Body of pancreas (tissue), 4 donors: ENCODE data around the gene CLINT1.

Source experiments
- POLR2A ChIP-seq, 3 donors: fragments of 450-650 bp; IDR thresholded peaks; one replicate each; pipeline ENCODE4 v1.6.1; 2016; ENCODE audit warnings: antibody characterized with exemption in 3 of 3, mild to moderate bottlenecking in 2 of 3
- TF ChIP-seq, protein P1 (sequence below), 7 experiments: fragments of 450-650 bp in 4 of 7; fragments of 200-600 bp in 3 of 7; sonication (generic) in 3 of 7; IDR thresholded peaks; one replicate each; pipeline ENCODE4 v1.5.1; 2016 to 2019; ENCODE audit warnings: antibody characterized with exemption in 7 of 7

DNA sequence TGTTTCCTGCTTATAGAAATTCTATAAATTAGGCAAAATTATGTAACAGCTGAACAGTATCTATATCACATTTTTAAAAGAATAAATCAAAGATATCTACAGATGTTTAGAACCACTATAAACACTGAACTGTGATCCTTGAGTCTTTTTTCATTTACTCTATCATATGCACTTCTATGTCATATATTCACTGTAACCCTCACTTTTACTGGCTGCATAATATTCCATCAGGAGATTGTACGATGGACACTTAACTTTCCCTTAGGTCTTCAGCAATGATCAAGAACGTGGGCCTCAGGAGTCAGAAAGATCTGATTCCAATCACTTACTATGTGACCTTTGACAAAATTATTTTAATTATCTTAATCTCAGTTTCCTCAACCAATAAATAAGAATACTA lies 41.0 kb downstream of the CLINT1 start:
- TF ChIP-seq, protein P1, sequence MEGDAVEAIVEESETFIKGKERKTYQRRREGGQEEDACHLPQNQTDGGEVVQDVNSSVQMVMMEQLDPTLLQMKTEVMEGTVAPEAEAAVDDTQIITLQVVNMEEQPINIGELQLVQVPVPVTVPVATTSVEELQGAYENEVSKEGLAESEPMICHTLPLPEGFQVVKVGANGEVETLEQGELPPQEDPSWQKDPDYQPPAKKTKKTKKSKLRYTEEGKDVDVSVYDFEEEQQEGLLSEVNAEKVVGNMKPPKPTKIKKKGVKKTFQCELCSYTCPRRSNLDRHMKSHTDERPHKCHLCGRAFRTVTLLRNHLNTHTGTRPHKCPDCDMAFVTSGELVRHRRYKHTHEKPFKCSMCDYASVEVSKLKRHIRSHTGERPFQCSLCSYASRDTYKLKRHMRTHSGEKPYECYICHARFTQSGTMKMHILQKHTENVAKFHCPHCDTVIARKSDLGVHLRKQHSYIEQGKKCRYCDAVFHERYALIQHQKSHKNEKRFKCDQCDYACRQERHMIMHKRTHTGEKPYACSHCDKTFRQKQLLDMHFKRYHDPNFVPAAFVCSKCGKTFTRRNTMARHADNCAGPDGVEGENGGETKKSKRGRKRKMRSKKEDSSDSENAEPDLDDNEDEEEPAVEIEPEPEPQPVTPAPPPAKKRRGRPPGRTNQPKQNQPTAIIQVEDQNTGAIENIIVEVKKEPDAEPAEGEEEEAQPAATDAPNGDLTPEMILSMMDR (IDR thresholded peaks at IDR 0.05), result no peak
- TF ChIP-seq POLR2A (IDR thresholded peaks at IDR 0.05), result no peak
